Left renal pelvis (tissue), 4 donors: Measurements from ENCODE around the gene PEX1. TPM values are rescaled to one million over a fixed set of nuclear protein-coding genes. Genes with fewer than 3 reads are reported as not detected.
"Not testable (repeated sequence)": the region's sequence is repeated elsewhere in the genome, so short reads cannot be mapped to it uniquely, and the experiment has no call there.

Experiments used
- DNase-seq, 4 donors: peaks; one replicate each; pipeline ENCODE4 v3.0.0-alpha.2; 2013; ENCODE audit warnings: low read depth in 4 of 4, low spot score in 3 of 4
- polyA plus RNA-seq, 4 donors: library from polyadenylated mRNA; unstranded; fragments of 120-200 nt; gene quantifications; one replicate each; pipeline ENCODE4 v1.2.1, GENCODE V29; 2013; ENCODE audit not compliant: insufficient read length in 4 of 4

The PEX1 gene
- polyA plus RNA-seq, 4 donors, result 23.2 to 51.8 (median 37.6) TPM

DNA sequence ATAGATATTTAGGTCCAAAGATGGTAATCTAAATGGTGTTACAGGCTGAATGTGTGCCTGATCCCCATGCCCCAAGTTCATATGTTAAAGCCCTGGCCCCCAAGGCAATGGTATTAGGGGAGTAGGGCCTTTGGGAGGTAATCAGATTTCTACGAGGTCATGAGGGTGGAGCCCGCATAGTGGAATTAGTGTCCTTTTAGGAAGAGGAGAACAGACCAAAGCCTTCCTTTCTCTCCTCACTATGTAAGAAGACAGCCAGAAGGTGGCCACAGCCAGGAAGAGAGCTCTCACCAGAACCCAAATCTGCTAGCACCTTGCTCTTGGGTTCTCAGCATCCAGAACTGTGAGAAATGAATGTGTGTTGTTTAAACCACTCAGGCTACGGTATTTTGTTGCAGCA, 65.8 kb downstream of the PEX1 start:
- no peak for DNase-seq

DNA sequence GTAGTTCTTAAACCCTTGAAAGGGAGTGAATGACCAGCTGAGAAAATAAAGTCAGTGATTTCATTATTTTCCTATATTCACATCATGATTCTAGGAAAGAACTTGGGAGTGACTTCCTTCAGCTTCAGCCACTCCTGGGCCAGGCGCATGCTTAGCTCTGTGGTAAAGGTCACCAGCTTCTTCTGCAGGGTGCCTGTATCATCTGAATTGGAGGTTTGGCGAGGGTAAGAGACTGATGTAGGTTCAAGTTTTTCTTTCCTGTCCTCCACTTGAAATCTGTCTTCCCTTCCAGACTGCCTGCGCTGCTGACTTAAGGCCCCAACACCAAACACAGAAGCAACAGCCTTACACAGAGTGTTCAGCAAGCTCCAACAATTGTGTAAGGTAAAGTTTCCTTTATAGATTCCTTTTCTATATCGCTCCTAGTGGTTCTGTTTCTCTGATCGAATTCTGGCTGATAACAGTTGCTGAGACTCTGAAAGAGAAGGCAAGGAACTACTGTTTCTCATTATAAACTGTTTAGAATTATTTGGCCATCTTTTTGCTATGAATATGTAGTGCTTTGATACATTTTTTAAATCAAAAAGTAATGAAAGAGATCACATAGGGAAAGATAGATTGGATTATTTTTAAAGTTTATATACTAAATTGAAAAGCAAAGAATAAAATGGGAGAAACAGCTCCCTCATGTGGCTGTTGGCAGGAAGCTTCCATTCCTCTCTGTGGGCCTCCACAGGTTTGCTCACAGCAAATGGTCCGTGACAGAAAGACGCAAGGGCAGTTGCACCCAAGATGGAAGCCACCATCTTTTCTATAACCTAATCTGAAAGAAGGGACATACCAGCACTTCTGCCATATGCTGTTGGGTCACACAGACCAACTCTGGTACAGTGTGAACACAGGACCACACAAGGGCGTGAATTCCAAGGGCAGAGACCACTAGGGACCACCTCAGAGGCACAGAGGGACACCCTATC, 67.0 kb downstream of the PEX1 start:
- DNase-seq, result peak in 2 of 4 donors; percentile 5 to 7

DNA sequence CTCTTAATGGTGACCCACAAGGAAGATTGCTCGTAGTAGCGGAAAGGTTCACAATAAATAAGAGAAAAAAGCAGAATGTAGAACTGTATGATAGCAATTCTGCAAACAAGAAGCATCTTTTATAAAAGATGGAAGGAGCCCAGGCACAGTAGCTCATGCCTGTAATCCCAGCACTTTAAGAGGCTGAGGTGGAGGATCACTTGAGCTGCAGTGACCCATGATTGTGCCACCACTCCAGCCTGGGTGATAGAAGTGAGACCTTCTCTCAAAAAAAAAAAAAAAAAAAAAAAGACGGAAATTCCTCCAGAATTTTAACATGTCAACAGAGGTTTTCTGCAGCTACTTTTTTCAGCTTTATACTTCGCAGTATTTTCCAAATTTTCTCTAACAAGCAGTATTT, 67.8 kb downstream of the PEX1 start:
- DNase-seq, result no peak

DNA sequence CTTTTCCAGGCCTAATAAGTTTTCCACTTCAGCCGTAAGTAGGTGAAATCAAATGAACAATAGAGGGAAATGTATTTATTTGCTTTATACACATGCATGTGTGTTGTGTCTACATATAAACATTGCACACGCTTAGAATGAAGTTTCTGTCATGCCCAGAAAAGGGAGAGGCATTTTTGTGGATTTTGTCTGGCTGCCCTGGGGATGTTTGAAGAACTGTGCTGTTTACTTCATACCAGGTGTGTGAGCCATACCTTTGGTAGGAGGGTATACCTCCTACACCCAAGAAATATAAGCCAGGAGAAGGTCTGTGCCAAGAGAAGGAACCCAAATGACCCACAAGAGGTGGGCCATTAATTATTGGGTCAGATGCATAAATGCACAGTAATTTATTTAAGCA, 68.2 kb downstream of the PEX1 start:
- DNase-seq, result no peak

DNA sequence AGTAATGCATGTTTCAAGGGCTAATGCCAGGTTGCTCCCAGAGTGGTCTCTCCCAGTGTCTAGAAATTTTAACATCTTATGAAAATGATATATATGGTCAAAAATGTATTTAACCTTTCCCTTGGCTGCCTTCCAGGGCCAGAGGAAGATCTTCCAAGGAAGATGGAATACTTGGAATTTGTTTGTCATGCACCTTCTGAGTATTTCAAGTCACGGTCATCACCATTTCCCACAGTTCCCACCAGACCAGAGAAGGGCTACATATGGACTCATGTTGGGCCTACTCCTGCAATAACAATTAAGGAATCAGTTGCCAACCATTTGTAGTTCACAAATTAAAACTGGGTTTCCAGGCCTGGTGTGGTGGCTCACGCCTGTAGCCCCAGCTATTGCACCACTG, 72.1 kb downstream of the PEX1 start:
- no peak for DNase-seq

DNA sequence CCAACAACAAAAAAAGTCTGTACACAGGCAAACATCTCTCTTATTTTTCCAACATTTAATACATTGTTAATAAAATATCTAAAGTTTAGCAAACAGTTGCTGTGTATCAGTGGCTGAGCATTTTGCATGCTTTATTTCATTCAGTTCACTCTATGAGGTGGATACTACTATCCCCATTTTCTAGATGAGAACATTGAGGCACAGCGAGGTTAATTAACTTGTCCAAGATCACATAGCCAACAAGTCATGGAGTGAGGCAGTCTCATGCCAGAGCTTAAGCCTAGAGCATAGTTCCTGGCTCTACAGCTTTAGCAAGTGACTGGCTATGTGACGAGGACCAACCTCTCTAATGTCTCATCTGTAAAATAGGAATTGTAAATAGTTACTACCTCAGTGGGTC, 76.7 kb downstream of the PEX1 start:
- DNase-seq, result no peak

DNA sequence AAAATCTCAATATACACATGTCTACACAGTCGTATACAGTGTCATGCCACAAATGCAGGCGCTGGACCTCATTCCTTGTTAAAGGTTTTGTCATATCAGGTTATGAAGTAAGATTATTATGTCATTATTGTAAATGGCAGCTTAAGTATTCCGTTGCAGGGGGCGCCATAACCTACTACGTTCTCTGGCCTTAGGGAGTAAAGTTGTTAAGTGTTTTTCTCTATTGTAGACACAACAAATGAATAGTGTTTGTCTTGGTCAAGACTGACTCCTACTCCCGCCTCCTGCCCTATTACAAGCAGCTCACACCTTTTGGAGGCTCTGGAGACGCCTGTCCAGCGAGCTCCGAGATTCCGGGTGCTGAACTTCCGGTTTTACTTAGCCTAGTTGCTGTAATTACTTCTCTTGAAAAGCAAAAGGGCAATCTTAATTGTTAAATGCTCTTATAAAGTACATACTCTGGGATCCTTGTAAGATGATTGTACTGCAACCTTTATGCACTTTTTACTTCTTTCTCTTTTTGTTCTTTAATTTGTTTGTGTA, 80.0 kb downstream of the PEX1 start:
- DNase-seq, result peak in 2 of 4 donors; percentile 35 to 47

DNA sequence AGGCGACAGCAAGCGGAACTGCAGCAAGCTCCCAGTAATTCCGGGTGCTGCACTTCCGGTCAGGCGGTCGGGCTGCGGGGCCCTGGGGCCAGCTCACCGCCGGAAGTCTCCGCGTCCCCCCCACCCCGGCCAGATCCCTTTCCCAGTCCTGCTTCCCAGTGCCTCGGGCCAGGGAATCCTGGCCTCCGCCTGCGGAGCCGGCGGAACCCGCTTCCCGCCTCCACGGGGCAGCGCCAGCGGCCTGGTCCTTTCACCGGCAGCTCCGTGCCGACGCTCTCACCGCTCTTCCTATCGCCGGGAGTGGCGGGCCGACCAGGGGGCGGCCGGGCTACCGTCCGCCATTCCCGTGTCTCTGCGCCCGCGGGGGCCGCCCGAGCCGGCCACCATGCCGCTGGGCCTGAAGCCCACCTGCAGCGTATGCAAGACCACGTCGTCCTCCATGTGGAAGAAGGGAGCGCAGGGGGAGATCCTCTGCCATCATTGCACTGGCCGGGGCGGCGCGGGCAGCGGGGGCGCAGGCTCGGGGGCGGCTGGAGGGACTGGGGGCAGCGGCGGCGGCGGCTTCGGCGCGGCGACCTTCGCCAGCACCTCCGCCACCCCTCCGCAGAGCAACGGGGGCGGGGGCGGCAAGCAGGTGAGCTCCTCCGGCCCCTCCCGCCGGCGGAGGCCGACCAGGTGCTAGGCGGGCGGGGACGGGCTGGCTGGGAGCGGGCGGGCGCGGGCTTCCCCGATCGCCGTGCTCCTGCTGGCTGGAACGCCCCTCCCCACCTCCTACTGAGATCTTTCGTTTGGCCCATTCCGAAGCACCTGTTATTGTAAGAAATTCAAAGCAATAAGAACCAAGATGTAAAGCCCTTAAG, 80.7 kb downstream of the PEX1 start, which contains the start of gene GATAD1:
Gene GATAD1, plus strand, starts transcription at position 138 of the 860 bp plus-strand sequence. Its CDS starts 248 bp downstream, at position 386.
- peak; percentile 76 to 88 (median 84) for DNase-seq

DNA sequence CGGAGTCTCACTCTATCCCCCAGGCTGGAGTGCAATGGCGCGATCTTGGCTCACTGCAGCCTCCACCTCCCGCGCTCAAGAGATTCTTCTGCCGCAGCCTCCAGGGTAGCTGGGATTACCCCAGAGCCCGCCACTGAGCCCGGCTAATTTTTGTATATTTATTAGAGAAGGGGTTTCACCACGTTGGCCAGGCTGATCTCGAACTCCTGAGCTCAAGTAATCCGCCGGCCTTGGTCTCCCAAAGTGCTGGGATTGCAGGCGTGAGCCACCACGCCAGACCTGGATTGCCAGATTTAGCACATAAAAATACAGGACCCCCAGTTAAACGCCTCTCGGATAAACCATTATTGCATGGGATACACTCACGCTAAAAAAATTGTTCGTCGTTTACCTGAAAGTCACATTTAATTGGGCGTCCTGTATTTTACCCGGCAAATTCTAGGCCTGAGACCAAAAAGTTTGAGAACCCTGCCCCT, 81.4 kb downstream of the PEX1 start:
- no peak for DNase-seq

DNA sequence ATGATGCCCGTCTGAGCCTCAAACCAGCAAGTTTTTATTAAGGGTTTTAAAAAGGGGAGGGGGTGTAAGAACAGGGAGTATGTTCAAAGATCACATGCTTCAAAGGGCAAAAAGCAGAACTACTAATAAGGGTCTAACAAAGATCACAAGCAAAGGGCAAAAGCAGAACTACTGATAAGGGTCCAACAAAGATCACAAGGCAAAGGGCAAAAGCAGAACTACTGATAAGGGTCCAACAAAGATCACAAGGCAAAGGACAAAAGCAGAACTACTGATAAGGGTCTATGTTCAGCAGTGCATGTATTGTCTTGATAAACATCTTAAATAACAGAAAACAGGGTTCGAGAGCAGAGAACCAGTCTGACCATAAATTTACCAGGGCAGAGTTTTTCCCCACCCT, 85.6 kb downstream of the PEX1 start:
- DNase-seq, result not testable (repeated sequence)

DNA sequence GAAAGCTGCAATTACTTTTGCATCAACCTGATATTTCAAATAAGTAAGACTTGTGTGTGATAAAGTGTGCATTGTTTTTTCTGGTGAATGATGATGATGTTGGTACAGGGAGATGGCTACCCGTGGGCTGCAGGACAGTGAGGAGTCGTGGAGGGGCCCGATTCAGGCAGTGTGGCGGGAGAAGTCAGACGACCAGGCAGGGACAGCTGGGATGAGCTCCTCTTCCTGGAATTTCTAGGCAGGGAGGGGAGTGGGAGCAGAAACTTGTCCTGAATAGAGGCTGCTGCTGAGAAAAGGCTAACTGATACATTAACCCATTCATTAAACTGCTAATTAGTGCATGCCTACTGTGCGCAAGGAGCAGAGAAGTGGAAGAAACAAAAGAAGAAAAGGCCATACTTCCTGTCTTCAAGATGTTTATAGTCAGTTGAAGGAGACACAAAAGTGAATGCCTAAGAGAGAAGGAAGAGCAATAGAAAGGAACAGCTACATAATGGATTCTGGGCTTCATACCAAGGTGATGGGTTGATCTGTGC, 90.3 kb downstream of the PEX1 start:
- DNase-seq, result no peak

Other genes with a start within 250 kb of the PEX1 start
- gene GATAD1, start 81.0 kb downstream of the PEX1 start, polyA plus RNA-seq, result 10 to 100 TPM; 32.4 to 63.4 (median 40.3) TPM
- gene ERVW-1, start 50.6 kb downstream of the PEX1 start, polyA plus RNA-seq, result 1 to 10 TPM in 2 of 4 donors, under 1 TPM in 2; 0.44 to 2.1 (median 0.80) TPM
- 10 to 100 TPM; 17.0 to 21.7 (median 18.1) TPM for gene RBM48, start 275 bp upstream of the PEX1 start, polyA plus RNA-seq
- 10 to 100 TPM; 33.1 to 58.4 (median 42.4) TPM for gene FAM133B, start 61.9 kb upstream of the PEX1 start, polyA plus RNA-seq